Activated B cell treated with CpG ODN at 0.5 μM for 24 hours (primary cell): Measurements from ENCODE around the gene TMEM238. TPM values are rescaled to one million over a fixed set of nuclear protein-coding genes. Genes with fewer than 3 reads are reported as not detected.
"Not testable (repeated sequence)": the region's sequence is repeated elsewhere in the genome, so short reads cannot be mapped to it uniquely, and the experiment has no call there.

ENCODE experiments used
- ATAC-seq: fragments of 200-7000 bp; cut with Tn5 transposase; one replicate; pipeline ENCODE4 v1.10.0; 2021; ENCODE audit warnings: low read depth, mild to moderate bottlenecking, moderate library complexity
- CTCF ChIA-PET: fragments of 350-600 bp; sonication (Branson Sonifier 250); formaldehyde crosslinking; loops from one replicate; lab custom pipeline; 2021; ENCODE audit warnings: antibody characterized with exemption; lab: Charles Lee
- POLR2A ChIA-PET: fragments of 350-600 bp; sonication (Branson Sonifier 250); formaldehyde crosslinking; loops from one replicate; lab custom pipeline; 2021; ENCODE audit warnings: antibody characterized with exemption; lab: Charles Lee
- DNase-seq: peaks from one replicate; pipeline ENCODE4 v3.0.0; 2022
- H3K27ac Mint-ChIP-seq: one replicate; pipeline ENCODE4 v1.8.0; 2020; ENCODE audit warnings: mixed read lengths
- H3K27me3 Mint-ChIP-seq: one replicate; pipeline ENCODE4 v1.8.0; 2021; ENCODE audit warnings: mixed read lengths
- H3K36me3 Mint-ChIP-seq: one replicate; pipeline ENCODE4 v1.8.0; 2021; ENCODE audit warnings: low read depth, mixed read lengths
- H3K4me1 Mint-ChIP-seq: one replicate; pipeline ENCODE4 v1.8.0; 2021; ENCODE audit warnings: mixed read lengths
- H3K4me3 Mint-ChIP-seq: one replicate; pipeline ENCODE4 v1.8.0; 2020; ENCODE audit warnings: mild to moderate bottlenecking, mixed read lengths
- H3K9me3 Mint-ChIP-seq: one replicate; pipeline ENCODE4 v1.8.0; 2020; ENCODE audit warnings: mixed read lengths
- intact Hi-C: fragments of 100-400 bp; cut with micrococcal nuclease; formaldehyde crosslinking; loops from one replicate; pipeline ENCODE4 v1.15.1; 2024
- total RNA-seq: library from RNA; stranded (reverse); gene quantifications from 2 replicates; pipeline ENCODE4 v1.2.3, GENCODE V29; 2022
- TF ChIP-seq, protein P1 (sequence below): fragments of 200-600 bp; IDR thresholded peaks from one replicate; pipeline ENCODE4 v1.8.0; 2022; ENCODE audit warnings: antibody characterized with exemption, mild to moderate bottlenecking

Gene TMEM238
- total RNA-seq, 1 donor from 2014 or later = 3.8 TPM

GRCh38 chr19:55406826-55407549, 22.9 kb upstream of the TMEM238 start:
- Mint-ChIP-seq H3K4me1 (peaks cover 24% of the 10 kb centered on the region), H3K9me3 (peaks cover 5% of the 10 kb centered on the region), H3K36me3 (peaks cover 42% of the 10 kb centered on the region), H3K27me3 (no peaks in the 10 kb centered on the region), H3K4me3 (peak overlapping the region; percentile 91), H3K27ac (peak overlapping the region; percentile 70)
- DNase-seq (no peak), ATAC-seq (no peak)
- CTCF ChIA-PET = interaction anchor here (1.1 to 1.9 kb wide), 2 partner anchors 23 to 266 kb away, joined by 3 to 4 read pairs; partner anchors contain the start of gene TMEM238
- intact Hi-C loops = loop anchor here (1.0 to 5.0 kb wide), 3 partner anchors 200 to 1290 kb away; partner anchors contain the start of genes PRPF31, TFPT and ZNF865
- POLR2A ChIA-PET = interaction anchor here (0.5 to 11.4 kb wide), 41 partner anchors 8 to 1876 kb away, joined by 3 to 215 read pairs (median 5); partner anchors contain the start of genes FIZ1, HSPBP1, ISOC2 and KMT5C
- TF ChIP-seq, protein P1, sequence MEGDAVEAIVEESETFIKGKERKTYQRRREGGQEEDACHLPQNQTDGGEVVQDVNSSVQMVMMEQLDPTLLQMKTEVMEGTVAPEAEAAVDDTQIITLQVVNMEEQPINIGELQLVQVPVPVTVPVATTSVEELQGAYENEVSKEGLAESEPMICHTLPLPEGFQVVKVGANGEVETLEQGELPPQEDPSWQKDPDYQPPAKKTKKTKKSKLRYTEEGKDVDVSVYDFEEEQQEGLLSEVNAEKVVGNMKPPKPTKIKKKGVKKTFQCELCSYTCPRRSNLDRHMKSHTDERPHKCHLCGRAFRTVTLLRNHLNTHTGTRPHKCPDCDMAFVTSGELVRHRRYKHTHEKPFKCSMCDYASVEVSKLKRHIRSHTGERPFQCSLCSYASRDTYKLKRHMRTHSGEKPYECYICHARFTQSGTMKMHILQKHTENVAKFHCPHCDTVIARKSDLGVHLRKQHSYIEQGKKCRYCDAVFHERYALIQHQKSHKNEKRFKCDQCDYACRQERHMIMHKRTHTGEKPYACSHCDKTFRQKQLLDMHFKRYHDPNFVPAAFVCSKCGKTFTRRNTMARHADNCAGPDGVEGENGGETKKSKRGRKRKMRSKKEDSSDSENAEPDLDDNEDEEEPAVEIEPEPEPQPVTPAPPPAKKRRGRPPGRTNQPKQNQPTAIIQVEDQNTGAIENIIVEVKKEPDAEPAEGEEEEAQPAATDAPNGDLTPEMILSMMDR = no peak

- no peaks in the 10 kb centered on the region for H3K27me3 Mint-ChIP-seq
- ChIA-PET CTCF (no interaction called here), POLR2A (interaction anchor here (0.6 to 11.4 kb wide), 6 partner anchors 18 to 288 kb away, joined by 4 to 215 read pairs (median 14); partner anchors contain the start of genes PPP1R12C, RPL28 and TMEM238)
- intact Hi-C loops = loop anchor here (5.0 kb wide), 2 partner anchors 201 to 1289 kb away; partner anchors contain the start of genes PRPF31, TFPT and ZNF865
- H3K4me1 Mint-ChIP-seq = peaks cover 24% of the 10 kb centered on the region
- peak overlapping the region; percentile 35 for H3K27ac Mint-ChIP-seq
- TF ChIP-seq, protein P1 = no peak
- peak overlapping the region; percentile 91 for H3K4me3 Mint-ChIP-seq
- no peak for ATAC-seq
- peaks cover 5% of the 10 kb centered on the region for H3K9me3 Mint-ChIP-seq
- no peak for DNase-seq
- peaks cover 47% of the 10 kb centered on the region for H3K36me3 Mint-ChIP-seq
Observed at GRCh38 chr19:55406091-55406825, 22.2 kb upstream of the TMEM238 start.

- CTCF ChIA-PET = no interaction called here
- Mint-ChIP-seq H3K4me3 (peak overlapping the region; percentile 91), H3K9me3 (peaks cover 5% of the 10 kb centered on the region), H3K4me1 (peaks cover 24% of the 10 kb centered on the region), H3K27ac (no peak overlapping the region), H3K27me3 (no peaks in the 10 kb centered on the region), H3K36me3 (peaks cover 52% of the 10 kb centered on the region)
- no peak for DNase-seq
- TF ChIP-seq, protein P1 = no peak
- POLR2A ChIA-PET = interaction anchor here (0.6 to 11.4 kb wide), 4 partner anchors 18 to 288 kb away, joined by 4 to 215 read pairs (median 10); partner anchors contain the start of genes PPP1R12C, RPL28 and TMEM238
- ATAC-seq = no peak
- intact Hi-C loops = loop anchor here (5.0 kb wide), 2 partner anchors 202 to 1288 kb away; partner anchors contain the start of genes PRPF31, TFPT and ZNF865
Observed at GRCh38 chr19:55405638-55406037, 21.5 kb upstream of the TMEM238 start.

- peaks cover 51% of the 10 kb centered on the region for H3K36me3 Mint-ChIP-seq
- intact Hi-C loops = no loop called here
- ChIA-PET CTCF (no interaction called here), POLR2A (interaction anchor here (0.5 to 11.4 kb wide), 2 partner anchors 14 to 74 kb away, joined by 3 to 215 read pairs; partner anchors contain the start of genes RPL28 and TMEM238)
- no peak for DNase-seq
- H3K4me1 Mint-ChIP-seq = peaks cover 15% of the 10 kb centered on the region
- no peak for ATAC-seq
- H3K27me3 Mint-ChIP-seq = no peaks in the 10 kb centered on the region
- TF ChIP-seq, protein P1 = no peak
- H3K9me3 Mint-ChIP-seq = no peaks in the 10 kb centered on the region
- H3K4me3 Mint-ChIP-seq = no peak overlapping the region
- no peak overlapping the region for H3K27ac Mint-ChIP-seq
Observed at GRCh38 chr19:55402509-55402908, 18.4 kb upstream of the TMEM238 start.

DNA sequence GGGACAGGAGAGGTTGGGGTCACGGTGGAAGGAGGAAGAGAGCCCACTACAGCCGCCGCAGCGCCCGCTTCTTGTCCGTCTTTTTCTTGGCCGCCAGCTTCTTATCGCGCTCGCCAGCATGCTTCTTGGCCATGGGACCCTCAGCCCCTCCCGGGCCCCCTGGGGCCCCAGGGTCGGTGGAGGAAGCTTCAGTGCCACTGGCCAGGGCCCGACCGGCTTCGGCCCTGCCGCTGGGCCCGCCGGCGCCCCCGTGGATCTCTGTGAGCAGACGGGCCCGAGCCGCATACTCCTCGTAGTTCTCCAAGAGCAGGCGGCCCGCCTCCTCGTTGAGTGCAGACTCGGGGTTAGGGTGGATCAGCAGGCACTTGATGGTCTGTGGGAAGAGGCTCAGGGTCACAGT, 17.3 kb upstream of the TMEM238 start:
- POLR2A ChIA-PET = interaction anchor here (11.4 kb wide), 1 partner anchor 13 kb away, joined by 215 read pairs; the partner anchor contains the start of genes RPL28 and TMEM238

More for the DNA sequence above, 17.3 kb upstream of the TMEM238 start:
- CTCF ChIA-PET, H3K4me3 Mint-ChIP-seq, H3K4me1 Mint-ChIP-seq, ATAC-seq, DNase-seq, intact Hi-C loops, H3K27ac Mint-ChIP-seq, H3K9me3 Mint-ChIP-seq, H3K27me3 Mint-ChIP-seq: not testable (repeated sequence)
- peaks cover 47% of the 10 kb centered on the region for H3K36me3 Mint-ChIP-seq
